DND-41 (cell line): ENCODE measurements around the gene MRPL47.

Source experiments
- ATAC-seq: fragments of 200-7000 bp; cut with Tn5 transposase; 3 replicates; pipeline ENCODE4 v1.9.1; 2021; ENCODE audit warnings: low read depth; ENCODE audit not compliant: insufficient read depth
- DNase-seq: peaks from one replicate; pipeline ENCODE4 v3.0.0-alpha.2; 2020
- H2AFZ ChIP-seq: 2 replicates; pipeline ENCODE4 v1.6.0; 2012; ENCODE audit warnings: low read depth, low read length
- H3K27ac ChIP-seq: 2 replicates; pipeline ENCODE4 v1.5.1; 2012; ENCODE audit warnings: low read length, inconsistent platforms
- H3K27me3 ChIP-seq: fragments of 200-600 bp; sonication (generic); 2 replicates; pipeline ENCODE4 v1.6.0; 2012; ENCODE audit warnings: low read length, mild to moderate bottlenecking, inconsistent platforms; ENCODE audit not compliant: insufficient read depth, poor library complexity
- H3K36me3 ChIP-seq: 2 replicates; pipeline ENCODE4 v1.5.1; 2012; ENCODE audit warnings: low read length, inconsistent platforms; ENCODE audit not compliant: insufficient read depth
- H3K4me1 ChIP-seq: 2 replicates; pipeline ENCODE4 v1.5.1; 2012; ENCODE audit warnings: mild to moderate bottlenecking, low read length; ENCODE audit not compliant: insufficient read depth
- H3K4me2 ChIP-seq: 2 replicates; pipeline ENCODE4 v1.6.0; 2012; ENCODE audit warnings: mild to moderate bottlenecking, moderate library complexity, low read length, inconsistent platforms; ENCODE audit not compliant: insufficient read depth
- H3K4me3 ChIP-seq, 2 experiments: fragments of 200-600 bp in 1 of 2; shearing (Covaris generic) in 1 of 2; 2 replicates each; pipeline ENCODE4 v1.5.1; 2012 to 2016; ENCODE audit warnings: inconsistent platforms in 2 of 2, low read length in 2 of 2, mild to moderate bottlenecking in 2 of 2, low read depth in 1 of 2, moderate library complexity in 1 of 2
- H3K79me2 ChIP-seq: 2 replicates; pipeline ENCODE4 v1.6.0; 2012; ENCODE audit warnings: low read length, inconsistent platforms; ENCODE audit not compliant: insufficient read depth
- H3K9ac ChIP-seq: 2 replicates; pipeline ENCODE4 v1.6.0; 2012; ENCODE audit warnings: low read depth, mild to moderate bottlenecking, inconsistent platforms, low read length, moderate library complexity
- H3K9me3 ChIP-seq: 2 replicates; pipeline ENCODE4 v1.5.1; 2012; ENCODE audit warnings: low read length, moderate library complexity, mild to moderate bottlenecking, inconsistent platforms; ENCODE audit not compliant: insufficient read depth, severe bottlenecking
- H4K20me1 ChIP-seq: 2 replicates; pipeline ENCODE4 v1.6.0; 2012; ENCODE audit warnings: low read length; ENCODE audit not compliant: insufficient read depth
- EZH2 ChIP-seq: IDR thresholded peaks from 3 replicates; pipeline ENCODE4 v1.6.1; 2012; ENCODE audit warnings: borderline replicate concordance, low read depth, mild to moderate bottlenecking, moderate library complexity, low read length, inconsistent platforms; ENCODE audit not compliant: severe bottlenecking
- TF ChIP-seq, protein P1 (sequence below): IDR thresholded peaks from 2 replicates; pipeline ENCODE4 v1.5.1; 2012; ENCODE audit warnings: borderline replicate concordance, low read length, moderate library complexity, mild to moderate bottlenecking; ENCODE audit not compliant: poor library complexity, severe bottlenecking; ENCODE audit errors: extremely low read depth

MRPL47 gene

DNA sequence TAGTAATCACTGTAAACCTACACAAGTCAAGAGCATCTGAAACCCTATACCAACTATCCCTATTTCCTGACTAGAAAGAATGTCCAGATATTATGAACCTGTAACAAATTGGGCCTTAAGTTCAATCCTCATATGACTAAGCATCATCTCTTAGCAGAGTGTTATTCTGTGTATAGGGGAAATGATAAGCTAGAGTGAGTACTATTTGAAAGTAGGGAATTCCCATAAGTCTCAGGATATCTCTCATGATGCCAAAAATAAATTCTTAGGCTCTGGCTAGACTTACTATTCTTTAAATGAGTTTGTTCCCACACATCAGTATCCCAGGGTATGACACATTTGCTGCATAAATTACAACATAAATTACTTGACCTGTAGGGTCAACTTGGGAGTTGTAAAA is 15.3 kb downstream of the MRPL47 start:
- no peak for ATAC-seq
- Histone ChIP-seq H3K4me3 (no peak overlapping the region), H3K9me3 (no peaks in the 10 kb centered on the region), H3K4me2 (no peak overlapping the region), H3K36me3 (peaks cover 94% of the 10 kb centered on the region), H3K9ac (no peak overlapping the region), H4K20me1 (no peaks in the 10 kb centered on the region), H3K79me2 (0 out of 2 replicates have a peak, but pooled peaks cover 3% of the 10 kb centered on the region), H3K27ac (no peak overlapping the region), H2AFZ (no peak overlapping the region), H3K4me1 (no peaks in the 10 kb centered on the region), H3K27me3 (no peaks in the 10 kb centered on the region)
- no peak for DNase-seq
- no peak for TF ChIP-seq EZH2
- TF ChIP-seq, protein P1, sequence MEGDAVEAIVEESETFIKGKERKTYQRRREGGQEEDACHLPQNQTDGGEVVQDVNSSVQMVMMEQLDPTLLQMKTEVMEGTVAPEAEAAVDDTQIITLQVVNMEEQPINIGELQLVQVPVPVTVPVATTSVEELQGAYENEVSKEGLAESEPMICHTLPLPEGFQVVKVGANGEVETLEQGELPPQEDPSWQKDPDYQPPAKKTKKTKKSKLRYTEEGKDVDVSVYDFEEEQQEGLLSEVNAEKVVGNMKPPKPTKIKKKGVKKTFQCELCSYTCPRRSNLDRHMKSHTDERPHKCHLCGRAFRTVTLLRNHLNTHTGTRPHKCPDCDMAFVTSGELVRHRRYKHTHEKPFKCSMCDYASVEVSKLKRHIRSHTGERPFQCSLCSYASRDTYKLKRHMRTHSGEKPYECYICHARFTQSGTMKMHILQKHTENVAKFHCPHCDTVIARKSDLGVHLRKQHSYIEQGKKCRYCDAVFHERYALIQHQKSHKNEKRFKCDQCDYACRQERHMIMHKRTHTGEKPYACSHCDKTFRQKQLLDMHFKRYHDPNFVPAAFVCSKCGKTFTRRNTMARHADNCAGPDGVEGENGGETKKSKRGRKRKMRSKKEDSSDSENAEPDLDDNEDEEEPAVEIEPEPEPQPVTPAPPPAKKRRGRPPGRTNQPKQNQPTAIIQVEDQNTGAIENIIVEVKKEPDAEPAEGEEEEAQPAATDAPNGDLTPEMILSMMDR, result no peak

DNA sequence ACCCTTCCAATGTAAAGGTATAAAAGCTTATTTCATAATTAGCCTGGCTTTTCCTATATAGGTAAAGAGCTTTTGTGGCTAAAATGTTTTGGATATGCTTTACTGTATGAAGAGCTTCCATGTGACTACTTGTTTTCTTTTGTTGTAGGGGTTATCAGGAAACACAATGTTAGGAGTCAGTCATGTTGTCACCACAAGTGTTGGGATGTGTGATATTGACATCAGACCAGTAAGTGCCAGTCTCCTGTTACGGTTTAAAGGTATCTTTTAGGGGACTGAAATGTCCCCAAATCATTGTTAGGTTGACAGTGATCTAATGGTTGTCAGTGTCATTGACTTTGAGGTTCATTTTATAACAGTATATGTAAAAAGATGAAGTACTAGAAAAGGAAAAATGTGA is 23.4 kb downstream of the MRPL47 start:
- H3K36me3 ChIP-seq, result peaks cover 91% of the 10 kb centered on the region
- H2AFZ ChIP-seq, result no peak overlapping the region

DNA sequence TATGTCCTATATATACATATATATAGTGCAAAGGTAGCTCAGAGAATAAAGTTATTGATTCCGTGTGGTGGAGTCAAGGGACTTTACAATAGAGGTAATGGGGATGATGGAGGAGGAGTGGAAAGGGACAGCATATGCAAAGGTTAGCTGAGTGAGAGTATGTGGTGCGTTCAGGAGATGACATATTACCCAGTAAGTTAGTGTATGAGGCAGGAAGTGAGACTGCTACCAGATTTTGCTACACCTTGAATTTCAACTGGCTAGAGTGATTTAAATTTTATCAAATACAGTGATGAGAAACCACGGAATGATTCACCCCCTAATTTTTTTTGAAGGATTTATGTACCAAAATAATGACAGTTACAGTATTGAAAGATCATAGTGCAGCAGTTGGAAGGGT is 38.9 kb downstream of the MRPL47 start:
- ATAC-seq (no peak), DNase-seq (no peak)
- Histone ChIP-seq H4K20me1 (peaks cover 34% of the 10 kb centered on the region; the same call in 1 of the 2 replicates), H3K9me3 (no peaks in the 10 kb centered on the region), H3K27ac (peak overlapping the region; percentile 12; the same call in 1 of the 2 replicates), H3K27me3 (no peaks in the 10 kb centered on the region), H3K79me2 (peaks cover 69% of the 10 kb centered on the region), H3K9ac (no peak overlapping the region), H2AFZ (no peak overlapping the region), H3K36me3 (peaks cover 12% of the 10 kb centered on the region), H3K4me3 (no peak overlapping the region), H3K4me1 (peaks cover 43% of the 10 kb centered on the region), H3K4me2 (peak overlapping the region; percentile 77; the same call in 1 of the 2 replicates)
- no peak for TF ChIP-seq EZH2
- TF ChIP-seq, protein P1, result no peak

More for the DNA sequence above, 23.4 kb downstream of the MRPL47 start:
- no peak overlapping the region for H3K4me2 ChIP-seq
- DNase-seq (no peak), ATAC-seq (no peak)
- H3K4me1 ChIP-seq, result no peaks in the 10 kb centered on the region
- no peak overlapping the region for H3K27ac ChIP-seq
- no peak overlapping the region for H3K9ac ChIP-seq
- no peak overlapping the region for H3K4me3 ChIP-seq
- H3K9me3 ChIP-seq, result no peaks in the 10 kb centered on the region
- H3K79me2 ChIP-seq, result 0 out of 2 replicates have a peak, but pooled peaks cover 4% of the 10 kb centered on the region
- TF ChIP-seq EZH2, result no peak
- TF ChIP-seq, protein P1, result no peak
- H3K27me3 ChIP-seq, result no peaks in the 10 kb centered on the region
- H4K20me1 ChIP-seq, result no peaks in the 10 kb centered on the region

DNA sequence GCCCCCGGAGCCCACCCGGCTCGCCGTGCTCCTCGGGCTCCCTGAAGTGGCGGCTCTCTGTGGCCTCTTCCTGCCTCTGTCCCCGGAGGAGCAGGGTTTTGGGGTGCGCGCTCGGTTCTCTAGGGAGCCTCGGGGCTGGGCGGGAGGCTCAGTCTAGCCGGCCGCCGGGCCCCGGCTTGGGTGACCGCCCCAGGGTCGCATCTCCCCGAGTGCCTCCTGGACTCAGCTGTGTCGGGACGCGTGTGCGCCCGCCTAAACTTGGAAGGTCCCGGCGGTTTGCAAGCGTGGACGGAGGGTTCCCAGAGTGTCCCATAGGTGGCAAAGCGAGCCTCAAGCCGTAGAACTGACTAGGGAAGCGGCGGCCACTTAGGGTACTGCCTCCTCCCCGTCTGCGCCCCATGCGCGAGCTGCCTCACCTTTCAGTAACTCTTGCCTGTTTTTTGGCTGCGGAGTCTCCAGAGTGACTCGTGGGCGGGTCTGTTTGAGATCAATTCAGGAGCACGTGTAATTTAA is 41.1 kb downstream of the MRPL47 start:
- Histone ChIP-seq H2AFZ (peak overlapping the region; percentile 94), H3K4me3 (peak overlapping the region; percentile 72 to 89), H3K4me2 (peak overlapping the region; percentile 77), H4K20me1 (peaks cover 24% of the 10 kb centered on the region; the same call in 1 of the 2 replicates), H3K9me3 (no peaks in the 10 kb centered on the region), H3K27ac (peak overlapping the region; percentile 81), H3K27me3 (no peaks in the 10 kb centered on the region), H3K79me2 (peaks cover 52% of the 10 kb centered on the region), H3K36me3 (no peaks in the 10 kb centered on the region), H3K9ac (peak overlapping the region; percentile 89), H3K4me1 (peaks cover 43% of the 10 kb centered on the region)
- DNase-seq (peak; percentile 66), ATAC-seq (peak; percentile 39)
- TF ChIP-seq EZH2, result no peak
- TF ChIP-seq, protein P1, result peak; percentile 46
